OCI-LY7 (cell line): ENCODE results near the gene KCNA2.

Experiments used
- CTCF ChIP-seq: fragments of 200-600 bp; sonication (generic); conservative IDR thresholded peaks from 2 replicates; pipeline ENCODE4 v1.5.1; 2014; ENCODE audit warnings: mild to moderate bottlenecking, antibody characterized with exemption, low read length, moderate library complexity, mixed read lengths
- EZH2phosphoT487 ChIP-seq: fragments of 200-600 bp; sonication (generic); IDR thresholded peaks from 2 replicates; pipeline ENCODE4 v1.6.1; 2018; ENCODE audit warnings: low read depth, borderline replicate concordance, mild to moderate bottlenecking, mixed run types, antibody characterized with exemption, low read length, moderate library complexity, mixed read lengths

DNA sequence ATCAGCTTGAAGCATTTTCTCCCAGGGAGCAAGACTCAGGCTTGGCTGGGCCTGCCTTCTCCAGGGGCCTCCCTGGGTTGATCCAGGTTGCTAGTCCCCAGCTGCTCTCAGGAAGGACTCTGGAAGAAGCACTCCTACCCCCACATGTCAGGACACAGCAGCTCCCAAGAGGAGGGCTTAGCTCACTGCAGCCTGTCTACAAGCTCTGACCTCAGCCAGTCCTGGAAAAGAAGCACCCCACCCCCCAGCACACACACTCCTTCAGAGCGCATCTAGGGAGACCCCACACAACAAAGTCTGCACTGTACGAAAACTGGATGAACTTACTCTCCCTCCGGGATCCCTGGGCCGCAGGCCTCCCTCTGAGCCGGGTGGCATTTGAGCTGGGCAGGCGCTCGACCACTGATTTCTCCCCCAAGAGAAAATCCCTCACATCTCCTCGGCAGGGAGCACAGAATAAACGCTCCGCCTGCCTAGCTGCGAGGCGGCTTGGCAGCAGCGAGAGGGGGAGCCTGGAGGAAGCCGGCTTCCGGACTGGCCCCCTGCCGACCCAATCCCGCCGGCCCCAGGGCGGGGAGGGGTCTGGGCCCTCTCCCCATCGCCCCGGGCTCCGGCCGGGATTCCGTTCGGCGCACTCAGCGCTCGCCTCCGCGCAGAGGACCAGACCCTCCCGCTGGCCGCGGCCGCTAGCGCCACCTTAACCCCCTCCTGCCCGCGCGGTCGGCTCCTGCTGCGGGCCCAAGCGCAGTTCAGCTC is at the start of gene KCNA2:
- TF ChIP-seq CTCF (no peak), EZH2phosphoT487 (peak; percentile 15; the same call in 1 of the 2 replicates)
